ENCODE results near the gene IGFBPL1. TPM values are rescaled to one million over a fixed set of nuclear protein-coding genes. Genes with fewer than 3 reads are reported as not detected.

Gene IGFBPL1
- total RNA-seq, 1 donor from 2014 or later, result 26.6 TPM

DNA sequence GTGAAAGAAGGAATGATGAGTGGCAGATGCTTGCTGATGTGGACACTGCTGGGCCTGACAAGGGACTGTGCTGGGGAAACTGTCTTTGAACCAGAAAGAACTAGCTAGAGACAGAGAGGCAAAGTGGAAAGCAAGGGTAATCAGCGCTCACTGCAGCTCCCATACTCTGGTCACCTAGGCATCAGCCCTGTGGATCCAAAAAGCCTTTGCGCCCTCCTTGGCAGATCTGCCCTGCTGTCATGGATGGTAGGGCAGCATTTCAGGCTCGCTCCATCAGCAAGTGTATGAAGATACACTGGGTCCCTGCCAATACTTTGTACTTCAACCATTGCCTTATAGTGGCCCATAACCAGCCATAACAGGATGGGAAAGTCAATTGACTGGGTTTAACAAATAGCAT lies 38.4 kb downstream of the IGFBPL1 start:
- Histone ChIP-seq H3K4me3 (no peak overlapping the region), H3K9me3 (ENCODE audit: low read depth) (no peaks in the 10 kb centered on the region), H3K27me3 (peaks cover 4% of the 10 kb centered on the region), H3K36me3 (no peaks in the 10 kb centered on the region), H3K4me2 (no peak overlapping the region), H3K27ac (no peak overlapping the region), H3K79me2 (ENCODE audit: low read depth) (no peaks in the 10 kb centered on the region), H3K9ac (no peak overlapping the region), H3F3A (ENCODE audit: low read depth) (peaks cover 12% of the 10 kb centered on the region), H3K4me1 (peaks cover 12% of the 10 kb centered on the region), H2AFZ (replicated peaks) (no peak overlapping the region), H4K20me1 (ENCODE audit: low read depth) (no peaks in the 10 kb centered on the region)
- TF ChIP-seq, protein P1, sequence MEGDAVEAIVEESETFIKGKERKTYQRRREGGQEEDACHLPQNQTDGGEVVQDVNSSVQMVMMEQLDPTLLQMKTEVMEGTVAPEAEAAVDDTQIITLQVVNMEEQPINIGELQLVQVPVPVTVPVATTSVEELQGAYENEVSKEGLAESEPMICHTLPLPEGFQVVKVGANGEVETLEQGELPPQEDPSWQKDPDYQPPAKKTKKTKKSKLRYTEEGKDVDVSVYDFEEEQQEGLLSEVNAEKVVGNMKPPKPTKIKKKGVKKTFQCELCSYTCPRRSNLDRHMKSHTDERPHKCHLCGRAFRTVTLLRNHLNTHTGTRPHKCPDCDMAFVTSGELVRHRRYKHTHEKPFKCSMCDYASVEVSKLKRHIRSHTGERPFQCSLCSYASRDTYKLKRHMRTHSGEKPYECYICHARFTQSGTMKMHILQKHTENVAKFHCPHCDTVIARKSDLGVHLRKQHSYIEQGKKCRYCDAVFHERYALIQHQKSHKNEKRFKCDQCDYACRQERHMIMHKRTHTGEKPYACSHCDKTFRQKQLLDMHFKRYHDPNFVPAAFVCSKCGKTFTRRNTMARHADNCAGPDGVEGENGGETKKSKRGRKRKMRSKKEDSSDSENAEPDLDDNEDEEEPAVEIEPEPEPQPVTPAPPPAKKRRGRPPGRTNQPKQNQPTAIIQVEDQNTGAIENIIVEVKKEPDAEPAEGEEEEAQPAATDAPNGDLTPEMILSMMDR (IDR thresholded peaks at IDR 0.05), result no peak
- TF ChIP-seq EZH2phosphoT487 (IDR thresholded peaks at IDR 0.05) (no peak), EZH2 (IDR thresholded peaks at IDR 0.05) (no peak)
- Mint-ChIP-seq H3K4me3 (no peak overlapping the region), H3K27ac (no peak overlapping the region), H3K36me3 (no peaks in the 10 kb centered on the region), H3K27me3 (ENCODE audit: insufficient read depth, low read depth) (peaks cover 16% of the 10 kb centered on the region), H3K4me1 (peaks cover 23% of the 10 kb centered on the region), H3K9me3 (peaks cover 13% of the 10 kb centered on the region)
- DNase-seq (ENCODE audit: low spot score), result no peak

DNA sequence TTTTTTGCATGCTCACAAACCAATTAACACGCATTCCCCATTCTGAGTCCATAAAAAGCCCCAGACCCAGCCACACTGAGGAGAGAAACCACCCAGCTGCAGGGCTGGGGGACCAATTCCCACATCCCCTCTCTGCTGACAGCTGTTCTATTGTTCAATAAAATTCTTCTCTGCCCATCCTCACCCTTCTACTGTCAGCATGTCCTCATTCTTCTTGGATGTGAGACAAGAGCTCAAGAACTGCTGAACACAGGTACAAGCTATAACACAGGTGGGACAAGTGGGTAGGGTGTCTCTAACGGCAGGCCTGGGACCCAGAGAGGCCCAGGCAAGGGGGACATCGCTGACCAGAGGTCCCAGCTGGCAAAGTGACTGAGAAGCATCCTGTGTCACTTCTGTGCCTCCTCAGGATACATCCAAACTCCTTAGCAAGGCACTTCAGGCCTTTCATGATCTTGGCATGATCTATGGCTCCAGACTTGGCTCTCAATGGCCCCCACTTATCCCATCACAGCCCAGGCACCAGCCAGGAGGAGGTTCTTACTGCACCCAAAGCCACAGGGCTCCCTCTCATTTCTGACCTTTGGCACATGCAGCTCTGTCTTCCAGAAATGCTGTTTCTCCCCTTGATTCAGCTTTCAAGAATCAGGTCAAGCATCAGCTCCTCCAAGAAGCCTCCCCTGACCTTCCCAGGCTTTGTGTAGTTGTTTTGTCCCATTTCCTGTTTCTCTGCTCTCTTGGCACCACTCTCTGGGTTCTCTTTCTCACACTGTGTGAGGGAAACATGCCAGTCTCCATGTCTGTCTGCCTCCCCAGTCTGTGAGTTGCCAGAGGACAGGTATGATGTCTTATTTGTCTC lies 39.0 kb downstream of the IGFBPL1 start:
- peaks cover 18% of the 10 kb centered on the region for H3F3A ChIP-seq (ENCODE audit: low read depth)
- H3K27me3 ChIP-seq, result peaks cover 4% of the 10 kb centered on the region
- H3K36me3 ChIP-seq, result no peaks in the 10 kb centered on the region
- no peak overlapping the region for H3K4me2 ChIP-seq
- H3K4me1 ChIP-seq, result peaks cover 19% of the 10 kb centered on the region
- no peak overlapping the region for H3K4me3 ChIP-seq
- Mint-ChIP-seq H3K36me3 (no peaks in the 10 kb centered on the region), H3K9me3 (peaks cover 13% of the 10 kb centered on the region), H3K27me3 (ENCODE audit: insufficient read depth, low read depth) (peaks cover 17% of the 10 kb centered on the region), H3K27ac (peak overlapping the region; percentile 11), H3K4me1 (peaks cover 29% of the 10 kb centered on the region), H3K4me3 (no peak overlapping the region)
- no peaks in the 10 kb centered on the region for H3K9me3 ChIP-seq (ENCODE audit: low read depth)
- no peak for TF ChIP-seq EZH2 (IDR thresholded peaks at IDR 0.05)
- TF ChIP-seq, protein P1 (IDR thresholded peaks at IDR 0.05), result no peak
- no peak for TF ChIP-seq EZH2phosphoT487 (IDR thresholded peaks at IDR 0.05)
- H3K9ac ChIP-seq, result no peak overlapping the region
- H3K27ac ChIP-seq, result no peak overlapping the region
- no peaks in the 10 kb centered on the region for H3K79me2 ChIP-seq (ENCODE audit: low read depth)
- H4K20me1 ChIP-seq (ENCODE audit: low read depth), result no peaks in the 10 kb centered on the region
- no peak overlapping the region for H2AFZ ChIP-seq (replicated peaks)
- DNase-seq (ENCODE audit: low spot score), result no peak

DNA sequence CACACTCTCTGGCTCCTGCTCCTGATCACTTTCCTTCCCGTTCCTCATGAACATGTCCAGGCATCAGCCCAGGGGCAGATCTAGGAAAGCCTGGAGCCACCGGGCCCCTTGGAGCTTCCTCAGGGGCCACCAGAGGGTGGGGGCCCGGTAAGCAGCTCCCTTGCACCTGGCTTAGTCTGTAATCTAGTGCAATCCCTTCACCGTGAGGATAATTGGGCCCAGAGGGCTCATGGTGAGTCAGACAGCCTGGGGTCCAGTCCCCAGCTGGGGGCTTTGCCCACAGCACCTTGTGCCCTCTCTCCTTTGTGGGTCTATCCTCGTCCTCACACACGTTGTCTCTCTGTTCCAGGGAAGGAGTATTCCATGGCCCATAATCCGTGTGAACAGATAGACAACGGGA lies 42.1 kb downstream of the IGFBPL1 start:
- Histone ChIP-seq H4K20me1 (ENCODE audit: low read depth) (no peaks in the 10 kb centered on the region), H3K4me1 (peaks cover 30% of the 10 kb centered on the region), H3K27ac (no peak overlapping the region), H3K79me2 (ENCODE audit: low read depth) (no peaks in the 10 kb centered on the region), H2AFZ (replicated peaks) (peak overlapping the region; percentile 34), H3K4me3 (no peak overlapping the region), H3K9ac (no peak overlapping the region), H3F3A (ENCODE audit: low read depth) (peaks cover 27% of the 10 kb centered on the region), H3K27me3 (peaks cover 4% of the 10 kb centered on the region), H3K4me2 (no peak overlapping the region), H3K9me3 (ENCODE audit: low read depth) (no peaks in the 10 kb centered on the region), H3K36me3 (no peaks in the 10 kb centered on the region)
- TF ChIP-seq EZH2phosphoT487 (IDR thresholded peaks at IDR 0.05), result no peak
- TF ChIP-seq, protein P1 (IDR thresholded peaks at IDR 0.05), result no peak
- TF ChIP-seq EZH2 (IDR thresholded peaks at IDR 0.05), result no peak
- Mint-ChIP-seq H3K27ac (no peak overlapping the region), H3K36me3 (no peaks in the 10 kb centered on the region), H3K27me3 (ENCODE audit: insufficient read depth, low read depth) (peaks cover 18% of the 10 kb centered on the region), H3K4me1 (peaks cover 26% of the 10 kb centered on the region), H3K4me3 (no peak overlapping the region), H3K9me3 (peaks cover 13% of the 10 kb centered on the region)
- DNase-seq (ENCODE audit: low spot score), result no peak

Data from neural progenitor cell (in vitro differentiated cells).